SU-DHL-6 (cell line): ENCODE data around the gene PDE2A.

Source experiments
- CTCF ChIP-seq: fragments of 200-600 bp; sonication (generic); IDR thresholded peaks from one replicate; pipeline ENCODE4 v1.5.1; 2017; ENCODE audit warnings: antibody characterized with exemption, mild to moderate bottlenecking, low read length, moderate library complexity; ENCODE audit not compliant: insufficient read depth, poor library complexity, severe bottlenecking
- EZH2phosphoT487 ChIP-seq: fragments of 200-600 bp; sonication (generic), shearing (Covaris generic); conservative IDR thresholded peaks from 2 replicates; pipeline ENCODE4 v1.6.1; 2018; ENCODE audit warnings: mild to moderate bottlenecking, antibody characterized with exemption, low read length, moderate library complexity, mixed read lengths

- no peak for TF ChIP-seq CTCF
- TF ChIP-seq EZH2phosphoT487: no peak
These were observed 51.2 kb downstream of the PDE2A start for GRCh38 chr11:72623052-72623451.
